Activated CD8-positive, alpha-beta T cell treated with anti-CD3 and anti-CD28 coated beads, Interleukin-2, amount 10 ng/mL, durations not matched to agents 7 days and 5 days (primary cell): ENCODE results near the gene SLC9A9. TPM values are rescaled to one million over a fixed set of nuclear protein-coding genes. Genes with fewer than 3 reads are reported as not detected.

Experiments used
- ATAC-seq: fragments of 150-1000 bp; cut with Tn5 transposase; one replicate; pipeline ENCODE4 v1.10.0; 2021; ENCODE audit warnings: moderate library complexity
- CTCF ChIA-PET: fragments of 350-600 bp; sonication (Branson Sonifier 250); formaldehyde crosslinking; loops from one replicate; lab custom pipeline; 2021; ENCODE audit warnings: antibody characterized with exemption; lab: Charles Lee
- POLR2A ChIA-PET: fragments of 350-600 bp; sonication (Branson Sonifier 250); formaldehyde crosslinking; loops from one replicate; lab custom pipeline; 2021; ENCODE audit warnings: antibody characterized with exemption; lab: Charles Lee
- DNase-seq: peaks from one replicate; pipeline ENCODE4 v3.0.0-alpha.2; 2020
- H3K27ac Mint-ChIP-seq: one replicate; pipeline ENCODE4 v1.8.0; 2021; ENCODE audit warnings: mild to moderate bottlenecking, mixed read lengths
- H3K27me3 Mint-ChIP-seq: one replicate; pipeline ENCODE4 v1.8.0; 2021; ENCODE audit warnings: low read depth, mixed read lengths
- H3K36me3 Mint-ChIP-seq: one replicate; pipeline ENCODE4 v1.8.0; 2021; ENCODE audit warnings: low read depth, mixed read lengths
- H3K4me1 Mint-ChIP-seq: one replicate; pipeline ENCODE4 v1.8.0; 2021; ENCODE audit warnings: low read depth, mixed read lengths
- H3K4me3 Mint-ChIP-seq: one replicate; pipeline ENCODE4 v1.8.0; 2021; ENCODE audit warnings: mild to moderate bottlenecking, mixed read lengths
- H3K9me3 Mint-ChIP-seq: one replicate; pipeline ENCODE4 v1.8.0; 2022; ENCODE audit warnings: mixed read lengths; ENCODE audit not compliant: insufficient read depth
- total RNA-seq, 2 experiments: library from RNA; stranded (reverse); gene quantifications; one replicate each; pipeline ENCODE4 v1.2.3, GENCODE V29; 2021

SLC9A9 gene
- total RNA-seq, 2 experiments from 2014 or later = 6.6 to 7.4 TPM

DNA sequence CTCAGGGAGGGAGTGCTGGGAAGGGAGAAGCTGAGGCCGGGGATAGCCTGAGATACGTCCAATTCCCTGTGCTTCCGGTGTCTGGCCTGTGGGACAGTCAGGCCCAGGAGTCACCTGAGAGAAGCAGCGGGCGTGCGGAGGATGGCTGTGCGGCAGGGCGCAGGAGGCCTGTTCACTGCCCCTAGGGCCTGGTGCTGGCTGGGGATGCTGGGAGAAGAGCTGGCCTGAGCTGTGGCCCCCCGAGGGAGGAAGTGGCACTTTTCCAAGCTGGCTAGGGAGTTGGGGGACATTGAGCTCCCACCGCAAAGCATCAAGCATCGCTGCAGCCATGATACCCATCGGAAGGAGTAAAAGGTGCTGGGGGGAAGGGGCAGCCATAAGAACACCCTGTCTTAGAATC, 619.9 kb downstream of the SLC9A9 start:
- POLR2A ChIA-PET = no interaction called here
- CTCF ChIA-PET = no interaction called here
- H3K36me3 Mint-ChIP-seq = no peaks in the 10 kb centered on the region
- H3K4me3 Mint-ChIP-seq = no peak overlapping the region
- no peaks in the 10 kb centered on the region for H3K27me3 Mint-ChIP-seq
- DNase-seq (no peak), ATAC-seq (no peak)
- no peaks in the 10 kb centered on the region for H3K4me1 Mint-ChIP-seq
- no peak overlapping the region for H3K27ac Mint-ChIP-seq
- H3K9me3 Mint-ChIP-seq = no peaks in the 10 kb centered on the region

DNA sequence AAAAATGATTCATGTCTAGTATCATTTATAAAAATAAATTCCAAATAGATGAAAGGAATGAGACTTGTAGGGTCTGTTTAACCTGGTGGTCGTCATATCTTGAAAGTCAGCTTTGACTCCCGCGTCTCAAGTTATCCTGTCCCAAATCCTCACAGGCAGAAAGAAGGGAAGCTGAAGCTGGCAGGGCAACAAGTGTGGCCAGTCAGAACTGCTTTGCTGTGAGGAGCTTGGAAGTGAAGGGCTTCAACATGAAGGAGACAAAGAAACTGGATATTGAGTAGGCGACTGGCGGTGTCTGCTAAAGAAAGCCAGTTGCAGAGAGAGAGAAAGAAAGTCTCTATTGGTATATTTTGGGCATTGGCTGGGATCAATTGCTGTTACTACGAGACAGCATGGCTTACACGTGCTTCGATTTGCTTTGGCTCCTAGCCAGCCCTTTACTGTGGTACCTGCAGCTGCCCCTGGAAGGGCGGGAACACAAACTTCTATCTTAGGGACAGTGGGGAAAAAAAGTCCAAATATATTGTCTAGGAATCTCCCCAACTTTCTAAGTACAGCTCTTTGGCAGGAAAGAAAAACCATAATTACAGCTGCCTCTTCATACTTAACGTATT, 621.5 kb downstream of the SLC9A9 start:
- no peak for ATAC-seq
- H3K4me3 Mint-ChIP-seq = no peak overlapping the region
- no peaks in the 10 kb centered on the region for H3K27me3 Mint-ChIP-seq
- DNase-seq = no peak
- no peak overlapping the region for H3K27ac Mint-ChIP-seq
- ChIA-PET POLR2A (interaction anchor here (0.6 kb wide), 1 partner anchor 20 kb away, joined by 3 read pairs; no protein-coding TSS in a partner anchor), CTCF (no interaction called here)
- no peaks in the 10 kb centered on the region for H3K36me3 Mint-ChIP-seq
- no peaks in the 10 kb centered on the region for H3K9me3 Mint-ChIP-seq
- H3K4me1 Mint-ChIP-seq = no peaks in the 10 kb centered on the region

DNA sequence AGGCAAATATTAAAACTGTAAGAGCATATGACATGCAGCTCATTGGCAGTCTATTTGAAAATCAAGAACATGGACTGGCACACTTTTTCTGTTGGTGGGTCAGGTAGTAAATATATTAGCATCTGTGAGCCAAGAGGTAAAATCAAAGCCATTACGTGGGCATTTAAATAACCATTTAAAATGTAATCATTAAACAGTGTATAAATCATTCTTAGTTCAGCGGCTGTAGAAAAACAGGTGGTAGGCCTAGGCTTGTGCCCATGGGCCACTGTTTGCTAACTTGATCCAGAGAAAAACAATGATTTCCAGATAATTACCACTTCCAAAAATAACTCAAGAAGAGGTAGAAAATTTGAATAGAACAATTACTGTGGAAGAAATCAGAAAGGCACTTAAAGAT, 623.6 kb downstream of the SLC9A9 start:
- CTCF ChIA-PET = no interaction called here
- DNase-seq (no peak), ATAC-seq (no peak)
- Mint-ChIP-seq H3K27me3 (no peaks in the 10 kb centered on the region), H3K4me3 (no peak overlapping the region), H3K9me3 (no peaks in the 10 kb centered on the region), H3K36me3 (no peaks in the 10 kb centered on the region), H3K4me1 (no peaks in the 10 kb centered on the region), H3K27ac (no peak overlapping the region)
- POLR2A ChIA-PET = no interaction called here

DNA sequence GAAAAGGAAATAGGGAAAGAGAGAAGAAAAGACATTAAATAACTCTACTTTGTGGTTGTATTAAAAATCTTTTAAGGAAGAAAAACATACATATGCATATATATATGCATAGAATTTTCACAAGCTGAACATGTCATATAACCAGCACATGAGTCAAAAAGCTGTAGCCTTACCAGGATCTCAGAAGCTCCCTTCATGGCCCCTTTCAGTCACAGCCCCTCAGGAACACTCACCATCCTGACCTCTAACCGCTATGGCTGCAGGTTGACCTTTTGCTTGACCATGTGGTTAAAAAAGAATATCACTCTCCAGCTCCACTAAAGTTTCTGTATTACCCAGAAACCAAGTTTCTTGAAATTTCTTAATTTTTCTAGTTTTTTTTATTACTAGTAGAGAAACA, 625.3 kb downstream of the SLC9A9 start:
- Mint-ChIP-seq H3K9me3 (no peaks in the 10 kb centered on the region), H3K27ac (no peak overlapping the region), H3K4me1 (peaks cover 2% of the 10 kb centered on the region), H3K36me3 (no peaks in the 10 kb centered on the region), H3K27me3 (no peaks in the 10 kb centered on the region), H3K4me3 (no peak overlapping the region)
- ChIA-PET CTCF (interaction anchor here (0.7 to 2.3 kb wide), 2 partner anchors 102 to 167 kb away, joined by 3 to 8 read pairs; no protein-coding TSS in a partner anchor), POLR2A (no interaction called here)
- DNase-seq = no peak
- ATAC-seq = no peak

DNA sequence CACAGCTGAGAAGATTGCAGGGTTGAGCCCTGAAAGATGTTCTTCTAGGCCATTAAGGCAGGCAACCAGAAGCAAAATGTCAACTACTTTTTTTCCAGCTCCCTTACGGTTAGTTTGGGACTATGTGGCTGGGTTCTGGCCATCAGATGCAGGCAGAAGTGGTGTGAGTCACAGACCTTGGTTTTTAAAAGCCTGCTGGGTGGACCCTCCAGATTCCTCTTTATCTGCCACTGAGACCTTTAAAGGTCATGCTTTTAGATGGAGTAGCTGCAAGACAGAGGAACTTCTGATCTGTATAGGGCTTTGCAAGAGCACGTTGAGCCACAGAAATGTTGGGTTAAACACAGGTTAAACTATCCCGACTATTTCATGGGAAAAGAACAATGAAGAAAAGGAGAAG, 625.8 kb downstream of the SLC9A9 start:
- POLR2A ChIA-PET = no interaction called here
- DNase-seq (no peak), ATAC-seq (no peak)
- CTCF ChIA-PET = interaction anchor here (0.7 to 2.3 kb wide), 2 partner anchors 101 to 168 kb away, joined by 3 to 8 read pairs; no protein-coding TSS in a partner anchor
- no peaks in the 10 kb centered on the region for H3K27me3 Mint-ChIP-seq
- H3K4me3 Mint-ChIP-seq = no peak overlapping the region
- H3K4me1 Mint-ChIP-seq = peaks cover 2% of the 10 kb centered on the region
- H3K36me3 Mint-ChIP-seq = no peaks in the 10 kb centered on the region
- H3K27ac Mint-ChIP-seq = no peak overlapping the region
- no peaks in the 10 kb centered on the region for H3K9me3 Mint-ChIP-seq

DNA sequence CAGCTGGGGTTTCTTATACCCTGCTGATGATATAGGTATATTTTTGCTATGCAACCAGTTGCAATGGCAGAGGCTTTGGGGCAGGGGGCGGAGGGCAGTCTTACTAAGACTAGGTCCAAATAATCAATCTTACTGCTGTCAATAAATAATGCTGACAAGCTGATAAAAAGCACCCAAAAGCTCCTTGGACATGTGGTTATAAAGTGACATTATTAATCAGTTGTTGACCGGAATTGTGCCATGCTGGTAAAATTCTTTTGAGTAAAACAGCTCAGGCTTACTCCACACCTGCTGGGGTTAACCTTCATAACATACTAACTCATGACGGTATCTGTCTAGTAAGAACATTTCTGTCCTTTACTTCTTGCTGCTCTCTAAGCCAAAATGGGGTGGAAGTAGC, 626.8 kb downstream of the SLC9A9 start:
- peaks cover 13% of the 10 kb centered on the region for H3K4me1 Mint-ChIP-seq
- ATAC-seq (no peak), DNase-seq (no peak)
- ChIA-PET CTCF (interaction anchor here (2.3 kb wide), 1 partner anchor 100 kb away, joined by 8 read pairs; no protein-coding TSS in a partner anchor), POLR2A (no interaction called here)
- H3K36me3 Mint-ChIP-seq = no peaks in the 10 kb centered on the region
- H3K27me3 Mint-ChIP-seq = no peaks in the 10 kb centered on the region
- H3K4me3 Mint-ChIP-seq = no peak overlapping the region
- H3K27ac Mint-ChIP-seq = no peak overlapping the region
- H3K9me3 Mint-ChIP-seq = no peaks in the 10 kb centered on the region

DNA sequence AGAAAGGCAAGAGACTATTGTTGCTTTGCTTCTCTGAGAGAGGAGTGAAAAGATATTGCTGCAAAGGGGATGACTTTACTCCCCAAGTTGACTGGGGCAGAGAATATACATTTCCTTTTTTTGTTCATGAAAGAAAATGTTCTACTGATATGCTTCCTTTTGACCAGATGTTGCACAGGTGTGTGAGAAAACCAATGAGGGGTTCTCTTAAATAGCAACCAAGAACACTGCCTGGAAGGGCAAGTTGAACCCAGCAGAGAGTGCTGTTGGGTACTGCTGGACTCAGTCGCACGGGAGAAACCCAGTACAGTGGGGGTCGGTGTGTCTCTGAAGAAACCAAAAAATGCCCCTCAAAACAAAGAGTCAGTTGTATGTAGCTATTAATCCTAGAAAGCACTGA, 627.5 kb downstream of the SLC9A9 start:
- Mint-ChIP-seq H3K4me3 (no peak overlapping the region), H3K27me3 (no peaks in the 10 kb centered on the region), H3K4me1 (peaks cover 15% of the 10 kb centered on the region), H3K36me3 (no peaks in the 10 kb centered on the region), H3K9me3 (no peaks in the 10 kb centered on the region), H3K27ac (no peak overlapping the region)
- ChIA-PET POLR2A (no interaction called here), CTCF (interaction anchor here (2.3 kb wide), 1 partner anchor 99 kb away, joined by 8 read pairs; no protein-coding TSS in a partner anchor)
- DNase-seq = no peak
- no peak for ATAC-seq

DNA sequence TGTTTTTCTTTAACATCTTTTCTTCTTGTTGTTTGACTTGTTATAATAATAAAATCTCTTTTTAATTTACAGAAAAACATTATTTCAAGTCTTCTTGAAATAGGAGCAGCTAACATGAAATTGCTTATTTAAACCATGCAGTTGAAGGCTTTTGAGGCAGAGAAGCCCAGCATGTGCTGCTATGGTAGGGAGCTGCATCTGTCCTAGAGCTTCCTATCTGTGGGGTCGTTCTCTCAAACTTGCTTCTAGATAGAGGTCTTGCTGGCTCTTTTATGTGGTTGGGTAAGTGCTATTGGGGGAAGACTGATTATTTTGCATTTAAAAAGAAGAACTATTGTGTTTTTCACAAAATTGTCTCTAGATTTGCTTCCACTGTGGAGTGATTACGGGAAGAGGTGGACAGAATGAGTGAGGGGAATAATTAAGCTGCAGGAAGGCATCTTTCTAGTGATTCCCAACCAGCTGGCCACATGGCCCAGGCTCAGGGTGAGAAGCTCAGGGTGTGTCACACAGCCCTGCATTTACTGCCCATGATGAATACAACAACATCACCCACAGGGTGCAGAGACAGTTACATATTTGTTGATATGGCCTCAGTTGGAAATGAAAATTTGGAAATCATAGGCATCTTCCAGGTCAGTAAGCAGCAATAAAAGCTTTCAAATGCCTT, 630.0 kb downstream of the SLC9A9 start:
- Mint-ChIP-seq H3K9me3 (no peaks in the 10 kb centered on the region), H3K4me1 (peaks cover 15% of the 10 kb centered on the region), H3K27me3 (no peaks in the 10 kb centered on the region), H3K4me3 (no peak overlapping the region), H3K27ac (no peak overlapping the region), H3K36me3 (no peaks in the 10 kb centered on the region)
- no peak for DNase-seq
- no peak for ATAC-seq
- POLR2A ChIA-PET = no interaction called here
- CTCF ChIA-PET = interaction anchor here (1.0 kb wide), 1 partner anchor 207 kb away, joined by 3 read pairs; no protein-coding TSS in a partner anchor

DNA sequence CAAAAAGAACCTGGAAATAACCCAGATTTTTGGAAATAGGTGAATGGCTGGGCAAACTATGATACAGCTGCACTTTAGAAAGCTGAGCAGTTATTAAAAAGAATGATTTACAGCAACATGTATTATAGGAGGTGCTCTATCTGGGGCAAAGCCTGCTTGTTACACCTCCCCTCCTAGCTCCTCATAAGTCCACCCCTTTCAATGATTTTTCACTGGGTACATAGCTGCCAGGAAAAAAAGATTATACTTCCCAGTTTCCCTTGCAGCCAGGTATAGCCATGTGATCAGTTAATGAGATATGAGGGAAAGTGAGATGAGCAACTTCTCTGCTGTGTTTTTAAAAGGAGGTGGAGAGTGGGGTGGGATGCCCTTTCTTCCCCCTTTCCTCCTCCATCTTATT, 631.0 kb downstream of the SLC9A9 start:
- Mint-ChIP-seq H3K36me3 (no peaks in the 10 kb centered on the region), H3K4me1 (peaks cover 15% of the 10 kb centered on the region), H3K9me3 (no peaks in the 10 kb centered on the region), H3K27ac (no peak overlapping the region), H3K27me3 (no peaks in the 10 kb centered on the region), H3K4me3 (no peak overlapping the region)
- ChIA-PET CTCF (interaction anchor here (1.3 to 1.4 kb wide), 2 partner anchors 76 to 82 kb away, joined by 3 to 6 read pairs; no protein-coding TSS in a partner anchor), POLR2A (no interaction called here)
- DNase-seq (no peak), ATAC-seq (no peak)

DNA sequence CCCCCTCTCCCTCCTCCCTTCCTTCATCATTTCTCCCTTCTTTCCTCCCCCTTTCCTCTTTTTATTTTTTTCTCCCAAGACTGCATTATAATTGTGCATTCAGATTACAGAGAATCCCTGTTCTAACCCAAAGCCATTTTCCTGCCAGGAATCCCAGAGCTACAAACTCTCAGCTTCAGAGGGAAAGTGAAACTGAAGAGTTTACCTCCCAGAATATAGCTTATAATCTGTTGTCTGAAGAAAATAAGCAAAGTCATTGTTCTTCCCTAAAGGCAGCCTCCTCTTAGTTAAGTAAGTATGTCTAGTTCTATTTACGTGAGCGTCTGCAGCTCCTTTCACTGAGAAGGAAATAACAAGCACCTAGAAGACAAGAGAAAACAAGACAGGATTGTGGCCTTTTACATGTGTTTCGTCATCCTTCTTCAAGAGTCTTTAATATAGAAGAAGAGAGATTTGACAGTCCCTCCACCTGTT, 631.5 kb downstream of the SLC9A9 start:
- peak; percentile 39 for ATAC-seq
- H3K4me1 Mint-ChIP-seq = peaks cover 15% of the 10 kb centered on the region
- H3K36me3 Mint-ChIP-seq = no peaks in the 10 kb centered on the region
- DNase-seq = no peak
- CTCF ChIA-PET = interaction anchor here (0.6 to 1.4 kb wide), 4 partner anchors 18 to 84 kb away, joined by 3 to 6 read pairs (median 4); no protein-coding TSS in a partner anchor
- H3K4me3 Mint-ChIP-seq = peak overlapping the region; percentile 52
- peak overlapping the region; percentile 69 for H3K27ac Mint-ChIP-seq
- POLR2A ChIA-PET = no interaction called here
- H3K27me3 Mint-ChIP-seq = no peaks in the 10 kb centered on the region
- H3K9me3 Mint-ChIP-seq = no peaks in the 10 kb centered on the region
